Inferior parietal cortex (tissue), 1 donor: ENCODE results near the gene COL23A1.
"Not testable (repeated sequence)": the region's sequence is repeated elsewhere in the genome, so short reads cannot be mapped to it uniquely, and the experiment has no call there.

ENCODE experiments used
- DNase-seq: peaks from one replicate; pipeline ENCODE4 v3.0.0-alpha.2; 2016; ENCODE audit errors: extremely low spot score

Gene COL23A1

DNA sequence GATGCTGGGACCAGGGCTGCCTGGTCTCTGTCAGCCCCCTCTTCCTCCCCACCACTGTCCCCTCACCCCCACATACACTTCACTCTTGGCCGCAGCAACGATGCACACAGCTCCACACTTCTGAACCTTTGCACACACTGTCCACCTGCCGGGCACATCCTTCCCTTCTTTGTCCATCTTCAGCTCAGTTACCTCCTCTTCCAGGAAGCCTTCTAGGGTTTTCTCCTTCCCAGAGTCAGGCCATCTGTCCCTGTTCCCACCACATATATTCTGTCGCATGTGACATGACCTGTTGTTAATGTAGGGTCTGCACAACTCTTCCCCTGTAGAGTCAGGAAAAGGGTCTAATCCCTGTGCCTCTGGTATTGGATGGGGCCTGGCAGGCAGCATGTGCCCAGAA, 319.0 kb downstream of the COL23A1 start:
- DNase-seq, result no peak

DNA sequence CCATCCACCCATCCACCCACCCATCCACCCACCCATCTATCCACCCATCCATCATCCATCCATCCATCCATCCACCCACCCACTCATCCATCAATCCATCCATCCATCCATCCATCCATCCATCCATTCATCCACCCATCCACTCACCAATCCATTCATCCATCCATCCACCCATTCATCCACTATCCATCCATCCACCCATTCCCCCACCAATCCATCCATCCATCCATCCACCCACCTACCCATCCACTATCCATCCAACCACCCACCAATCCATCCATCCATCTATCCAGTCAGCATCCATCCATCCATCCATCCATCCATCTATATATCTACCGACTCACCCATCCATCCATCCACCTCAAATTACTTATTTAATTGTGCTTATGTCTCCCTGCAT, 320.7 kb downstream of the COL23A1 start:
- no peak for DNase-seq

DNA sequence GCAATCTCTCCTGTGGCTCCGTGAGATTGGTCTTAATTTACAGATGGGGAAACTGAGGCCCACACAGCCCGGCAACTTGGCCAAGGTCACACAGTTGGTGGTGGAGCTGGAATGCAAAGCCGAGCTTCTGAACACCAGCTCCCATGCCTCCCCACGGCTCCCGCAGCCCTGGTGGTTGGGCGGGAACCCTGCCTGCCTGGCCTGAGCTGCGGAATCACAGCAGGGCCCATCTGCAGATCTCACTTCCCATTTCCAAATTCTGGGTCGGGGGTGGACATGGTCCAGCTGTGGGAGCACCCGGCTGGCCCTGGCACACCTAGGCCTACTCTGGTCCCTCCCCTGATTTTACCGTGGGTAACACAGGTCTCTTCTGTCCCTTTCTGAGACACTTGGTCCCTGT, 322.3 kb downstream of the COL23A1 start:
- DNase-seq, result no peak

DNA sequence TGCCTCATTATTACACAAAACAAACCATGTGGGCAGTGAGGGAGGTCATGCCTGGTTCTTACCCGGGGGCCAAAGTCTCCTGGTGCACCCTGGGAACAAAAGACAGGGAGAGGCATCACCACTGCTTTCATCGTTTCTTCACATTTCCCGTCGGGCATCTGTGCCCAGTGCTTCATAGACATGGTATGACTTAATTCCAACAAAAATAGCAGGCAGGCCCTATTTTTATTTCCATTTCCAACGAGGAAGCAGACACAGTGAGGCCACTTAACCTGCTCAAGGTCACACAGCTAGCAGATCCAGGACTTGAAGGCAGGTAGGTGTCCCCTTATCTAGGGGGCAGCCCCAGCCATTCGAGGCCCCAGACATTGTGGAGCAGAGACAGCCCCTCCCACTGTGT, 322.9 kb downstream of the COL23A1 start:
- no peak for DNase-seq

DNA sequence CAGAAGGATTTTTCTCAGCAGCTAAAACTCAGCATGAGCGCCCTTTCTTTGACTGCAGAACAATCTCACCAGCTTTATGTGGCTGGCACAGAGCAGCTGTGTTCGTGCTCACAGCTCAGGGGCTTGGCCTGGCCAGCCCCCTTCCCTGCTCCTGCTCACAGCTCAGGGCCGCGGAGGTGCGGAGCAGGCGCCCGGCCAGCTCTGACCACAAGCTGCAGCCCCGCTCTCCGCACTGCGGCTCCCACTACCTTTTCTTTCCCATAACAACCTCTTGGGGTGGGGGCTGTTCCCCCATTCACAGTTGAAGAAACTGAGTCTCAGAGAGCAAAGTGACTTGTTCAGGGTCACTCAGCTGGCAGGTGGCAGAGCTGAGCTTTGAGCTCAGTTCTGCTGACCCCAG, 323.6 kb downstream of the COL23A1 start:
- no peak for DNase-seq

DNA sequence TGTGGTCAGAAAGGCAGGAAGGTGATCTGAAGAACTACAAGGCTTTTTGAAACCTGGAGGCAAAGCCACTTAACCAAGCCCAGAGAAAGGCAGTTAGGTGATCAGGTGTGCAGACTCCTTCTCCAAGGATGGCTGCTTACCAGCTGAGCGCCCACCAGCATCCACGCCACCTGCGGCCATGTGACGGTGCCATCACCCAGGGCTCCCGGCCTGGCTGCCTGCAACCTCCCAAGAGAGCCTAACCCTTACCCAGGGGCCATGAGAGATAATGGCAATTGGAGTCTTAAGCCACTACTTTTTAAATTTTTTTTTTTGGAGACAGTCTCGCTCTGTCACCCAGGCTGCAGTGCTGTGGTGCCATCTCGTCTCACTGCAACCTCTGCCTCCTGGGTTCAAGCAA, 324.4 kb downstream of the COL23A1 start:
- DNase-seq, result no peak

DNA sequence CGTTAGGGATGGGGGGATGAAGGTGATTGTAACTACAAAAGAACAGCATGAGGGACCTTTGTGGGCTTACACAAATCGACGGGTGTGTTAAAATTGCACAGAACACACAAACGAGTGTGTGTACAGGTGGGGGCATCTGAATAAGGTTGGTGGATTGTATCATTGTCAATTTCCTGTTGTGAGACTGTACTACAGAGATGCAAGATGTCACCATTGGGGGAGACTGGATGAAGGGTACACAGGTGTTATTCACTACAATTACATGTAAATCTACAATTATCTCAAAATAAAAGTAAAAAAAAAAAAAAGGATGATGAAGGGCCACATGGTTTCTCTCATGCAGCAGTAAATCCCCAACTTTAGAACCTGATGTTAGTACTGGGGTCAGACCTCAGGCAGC, 326.1 kb downstream of the COL23A1 start:
- no peak for DNase-seq

DNA sequence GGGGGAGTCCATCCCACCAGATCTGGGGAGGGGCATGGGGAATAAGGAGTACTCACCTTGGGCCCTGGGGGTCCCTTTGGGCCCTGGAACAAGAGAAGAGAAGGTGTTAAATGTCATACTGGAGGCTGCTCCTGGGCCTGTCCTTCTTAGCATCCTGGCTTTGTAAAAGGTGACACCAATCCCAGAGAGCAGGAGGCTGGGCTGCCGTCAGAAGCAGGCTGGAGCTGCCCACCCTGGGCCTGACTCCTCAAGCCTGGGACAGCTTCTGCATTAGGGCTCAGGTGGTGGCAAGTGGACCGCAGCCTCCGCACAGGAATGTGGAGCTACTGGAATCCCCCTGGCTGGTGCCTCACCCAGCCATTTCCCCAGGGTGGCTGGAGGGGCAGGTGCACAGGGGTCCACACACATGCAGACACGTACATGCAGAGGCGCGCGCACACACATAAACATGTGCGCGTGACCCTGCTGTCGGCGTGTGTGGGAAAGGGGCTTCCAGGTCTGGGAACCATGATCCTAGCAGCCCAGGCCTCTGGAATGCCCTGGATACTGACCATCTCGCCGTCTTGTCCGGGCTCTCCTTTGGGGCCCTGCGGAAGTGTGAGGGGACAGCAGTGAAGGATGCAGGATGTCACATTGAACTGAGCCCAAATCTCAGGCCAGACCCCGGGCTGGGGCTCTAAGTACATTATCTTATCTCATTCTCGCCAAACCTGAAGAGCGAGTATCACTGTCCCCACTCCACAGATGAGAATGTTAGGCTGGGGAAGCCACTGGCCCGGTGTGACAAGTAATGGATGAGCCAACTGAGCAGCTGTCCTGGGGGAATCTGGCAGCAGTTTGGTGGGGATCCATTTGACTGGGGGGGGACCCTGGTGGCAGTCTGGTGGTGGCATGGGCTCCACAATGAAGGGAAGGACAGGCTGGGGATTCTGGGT, 328.3 kb downstream of the COL23A1 start:
- DNase-seq, result no peak

DNA sequence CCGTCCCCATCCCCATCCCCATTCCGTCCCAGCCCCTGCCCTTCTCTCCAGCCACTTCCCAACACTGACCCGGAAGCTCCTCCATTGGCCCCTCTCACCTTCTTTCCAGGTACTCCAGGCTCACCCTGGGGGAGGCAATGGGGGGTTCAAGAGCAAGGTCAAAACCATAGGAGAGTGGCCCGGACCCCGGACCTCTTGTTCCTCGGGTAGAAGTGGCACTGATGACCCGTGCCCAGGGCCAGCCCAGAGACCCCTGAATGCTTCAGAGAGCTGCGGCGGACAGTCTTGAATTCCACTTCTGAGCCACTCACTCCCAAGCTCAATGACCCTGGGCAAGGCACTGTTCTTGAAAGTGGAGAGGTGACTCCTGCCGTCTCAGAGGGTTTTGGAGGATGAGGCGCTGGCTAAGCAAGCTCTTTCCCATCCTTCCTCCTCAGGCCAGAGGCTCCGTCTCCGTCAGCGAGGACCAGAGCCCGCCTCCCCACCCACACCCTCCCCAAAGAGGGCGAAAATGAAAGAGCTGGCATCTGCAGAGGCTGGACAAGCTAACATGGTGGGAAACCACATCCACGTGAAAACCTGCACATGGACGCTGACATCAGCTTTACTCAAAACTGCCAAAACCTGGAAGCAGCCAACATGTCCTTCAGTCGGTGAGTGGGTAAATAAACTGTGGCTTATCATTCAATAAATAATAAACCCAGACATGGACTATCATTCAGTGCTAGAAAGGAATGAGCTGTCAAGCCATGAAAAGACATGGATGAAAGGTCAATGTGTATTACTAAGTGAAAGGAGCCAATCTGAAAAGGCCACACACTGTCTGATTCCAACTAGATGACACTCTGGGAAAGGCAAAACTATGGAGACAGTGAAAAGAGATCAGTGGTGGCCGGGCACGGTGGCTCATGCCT, 330.3 kb downstream of the COL23A1 start:
- DNase-seq, result no peak

DNA sequence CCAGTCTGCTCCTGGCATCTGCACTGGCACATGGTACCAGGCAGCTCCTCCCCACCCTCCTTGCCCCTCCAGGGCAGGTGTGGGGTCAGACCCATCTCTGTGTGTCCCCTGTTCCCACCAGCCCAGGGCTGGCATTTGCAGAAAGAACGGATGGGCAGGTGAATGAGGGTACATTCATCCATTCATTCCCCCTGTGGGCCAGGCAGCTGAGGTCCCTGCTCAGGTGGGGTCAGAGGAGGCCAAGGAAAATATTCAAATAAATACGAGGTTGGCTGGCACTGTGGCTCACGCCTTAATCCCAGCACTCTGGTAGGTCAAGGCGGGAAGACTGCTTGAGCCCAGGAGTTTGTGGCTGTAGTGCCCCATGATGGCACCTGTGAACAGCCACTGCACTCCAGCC, 332.5 kb downstream of the COL23A1 start:
- DNase-seq, result no peak

DNA sequence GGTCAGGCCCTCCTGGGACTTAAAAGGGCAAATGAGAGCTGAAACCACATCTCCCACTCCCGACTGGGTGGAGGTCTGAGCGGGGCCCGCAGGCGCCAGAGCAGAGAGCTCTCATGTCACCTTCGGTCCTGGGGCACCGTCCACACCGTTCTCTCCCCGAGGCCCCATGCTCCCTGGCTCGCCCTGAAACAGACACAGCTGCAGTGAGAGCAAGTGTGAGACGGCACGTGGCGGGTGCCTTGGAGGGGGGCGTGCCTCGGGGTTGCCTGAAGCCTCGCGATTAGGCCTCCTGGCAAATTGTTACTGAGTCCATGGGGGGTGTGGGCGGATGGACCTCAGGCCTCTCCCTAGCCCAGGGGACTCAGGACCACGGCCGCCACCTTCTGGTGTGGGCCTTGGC, 333.4 kb downstream of the COL23A1 start:
- DNase-seq, result no peak

DNA sequence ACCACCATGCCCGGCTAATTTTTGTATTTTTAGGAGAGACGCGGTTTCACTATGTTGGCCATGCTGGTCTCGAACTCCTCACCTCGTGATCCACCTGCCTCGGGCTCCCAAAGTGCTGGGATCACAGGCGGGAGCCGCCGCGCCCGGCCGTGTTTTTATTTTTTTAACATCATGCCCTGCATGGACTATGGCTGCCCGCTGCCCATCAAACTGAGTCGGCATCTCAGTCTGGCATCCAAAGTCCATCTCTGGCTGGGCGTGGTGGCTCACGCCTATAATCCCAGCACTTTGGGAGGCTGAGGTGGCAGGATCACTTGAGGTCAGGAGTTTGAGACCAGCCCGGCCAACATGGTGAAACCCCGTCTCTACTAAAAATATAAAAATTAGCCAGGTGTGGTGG, 336.6 kb downstream of the COL23A1 start:
- DNase-seq, result not testable (repeated sequence)

DNA sequence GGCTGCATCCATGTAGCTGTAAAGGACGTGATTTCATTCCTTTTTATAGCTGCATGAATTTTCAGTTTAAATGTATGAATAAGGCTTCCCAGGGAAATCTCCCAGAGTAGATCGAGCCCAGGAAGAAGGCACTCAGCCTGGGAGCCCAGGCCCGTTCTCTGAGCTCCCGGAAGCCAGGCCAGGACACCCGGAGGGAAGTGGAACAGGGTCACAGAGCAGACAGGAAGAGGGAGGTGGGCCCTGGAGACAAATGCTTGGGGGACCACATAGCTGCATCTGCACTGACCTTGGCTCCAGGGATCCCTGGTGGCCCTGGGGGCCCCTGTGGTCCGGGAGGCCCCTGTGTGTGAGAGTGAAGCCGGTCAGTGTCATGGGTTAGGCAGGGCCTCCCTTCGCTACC, 337.9 kb downstream of the COL23A1 start:
- no peak for DNase-seq

DNA sequence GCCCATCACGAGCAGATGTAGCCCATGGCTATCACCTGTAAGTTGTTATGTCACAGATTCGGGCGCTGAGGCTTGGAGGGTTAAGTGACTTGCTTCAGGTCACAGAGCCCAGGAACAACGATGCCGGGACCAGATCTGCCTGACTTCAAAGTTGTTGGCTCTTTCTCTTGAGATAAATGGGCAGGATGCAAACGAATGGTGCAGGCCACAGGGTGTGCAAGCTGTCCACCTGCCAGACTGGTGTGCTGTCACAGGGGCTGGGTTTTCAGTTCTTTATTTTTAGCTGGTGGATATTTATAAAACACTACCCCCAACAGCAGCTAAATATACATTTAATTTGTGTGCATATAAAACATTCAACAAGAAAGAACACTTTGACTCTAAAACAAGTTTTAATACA, 339.9 kb downstream of the COL23A1 start:
- no peak for DNase-seq

DNA sequence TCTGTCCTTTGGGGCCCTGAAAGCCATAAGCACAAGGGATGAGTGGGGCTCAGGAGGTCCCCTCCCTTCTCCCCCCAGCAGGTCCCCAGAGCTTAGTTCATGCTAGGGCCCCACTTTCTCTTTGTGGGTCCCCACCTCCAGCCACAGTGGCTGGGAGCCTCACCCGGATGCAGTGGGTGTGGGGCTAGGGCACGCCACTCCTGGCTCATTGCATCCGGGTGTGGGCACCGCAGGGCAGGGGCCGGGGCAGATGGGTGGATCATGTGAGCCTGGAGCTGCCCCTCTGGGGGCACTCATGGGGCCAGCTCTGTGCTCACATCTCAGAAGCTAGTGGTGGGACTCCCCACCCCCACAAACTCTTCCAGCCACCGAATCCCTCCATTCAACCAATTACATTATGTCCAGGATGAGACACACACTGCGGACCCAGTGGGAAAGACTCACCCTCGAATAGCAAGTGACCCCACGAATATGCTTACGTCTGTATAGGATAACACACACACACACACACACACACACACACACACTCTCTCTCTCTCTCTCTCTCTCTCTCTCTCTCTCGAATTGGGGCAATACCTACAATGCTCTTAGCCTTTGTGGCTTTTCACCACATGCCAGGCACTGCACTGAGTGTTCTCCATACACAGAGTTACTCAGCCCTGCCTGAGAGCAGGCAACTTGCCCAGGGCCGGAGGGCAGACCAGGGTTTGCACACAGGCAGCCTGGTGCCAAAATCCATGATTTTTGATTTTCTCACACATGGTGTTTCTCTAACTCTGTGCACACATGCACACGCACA, 340.8 kb downstream of the COL23A1 start:
- DNase-seq, result no peak

DNA sequence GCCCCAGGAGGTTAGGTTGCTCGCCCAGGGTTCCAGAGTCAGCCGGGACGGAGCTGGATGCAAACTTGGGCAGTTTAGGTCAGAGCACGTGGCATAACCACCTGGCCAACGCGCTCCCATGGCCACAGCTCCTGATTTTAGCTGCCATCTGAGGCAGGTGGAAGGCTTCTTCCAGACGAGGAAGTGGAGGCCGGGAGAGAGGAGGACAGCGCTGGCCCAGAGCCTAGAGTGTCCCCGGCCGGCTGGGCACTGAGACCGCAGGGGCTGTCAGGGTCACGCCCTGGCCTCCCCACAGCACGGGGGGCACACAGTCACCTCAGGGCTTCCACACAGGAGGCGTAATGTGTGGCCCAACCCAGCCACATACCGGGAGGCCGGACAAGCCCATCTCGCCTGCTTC, 341.4 kb downstream of the COL23A1 start:
- DNase-seq, result no peak

DNA sequence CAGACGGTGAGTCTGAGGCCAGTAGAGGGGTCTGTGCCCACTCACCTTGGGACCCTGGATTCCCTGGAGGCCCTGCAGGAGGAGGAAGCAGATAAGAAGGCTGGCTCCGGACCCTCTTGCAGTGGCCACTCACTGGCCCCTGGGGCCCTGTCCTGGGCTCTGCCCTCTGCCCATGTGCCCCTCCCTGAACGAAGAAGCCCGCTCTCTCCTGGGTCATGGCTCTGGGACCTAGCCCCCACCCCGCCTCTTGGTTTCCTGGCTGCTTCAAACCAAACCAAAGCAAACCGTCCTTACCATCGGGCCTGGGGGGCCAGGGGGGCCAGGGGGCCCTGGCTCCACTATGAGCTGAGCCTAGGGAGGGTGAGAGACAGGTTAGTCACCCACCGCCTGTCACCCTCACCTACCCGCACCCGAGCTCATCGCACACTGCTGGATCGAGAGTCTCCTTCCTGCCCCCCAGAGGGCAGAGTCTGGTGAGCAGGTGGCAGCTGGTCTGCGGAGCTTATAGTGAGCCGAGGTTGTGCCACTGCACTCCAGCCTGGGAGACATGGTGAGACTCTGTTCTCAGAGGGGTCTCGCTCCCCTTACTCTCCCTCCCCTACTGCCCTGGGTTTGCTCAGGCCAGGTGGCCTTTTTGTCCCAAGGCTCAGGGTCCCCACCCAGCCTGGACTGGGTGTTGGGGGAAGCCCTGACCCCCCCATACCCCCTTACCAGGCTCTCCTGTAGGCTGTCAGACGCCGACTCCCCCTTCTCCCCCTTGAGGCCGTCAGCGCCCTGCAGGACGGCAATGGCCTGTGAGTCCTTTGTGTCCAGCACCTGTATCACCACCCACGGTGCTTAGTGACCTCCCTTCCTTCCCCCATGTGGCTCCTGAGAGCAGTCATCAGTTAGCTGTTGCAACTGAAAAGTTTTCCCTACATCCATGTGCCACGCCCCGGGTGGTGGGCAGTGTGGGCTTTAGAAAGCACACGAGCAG, 342.4 kb downstream of the COL23A1 start:
- no peak for DNase-seq

DNA sequence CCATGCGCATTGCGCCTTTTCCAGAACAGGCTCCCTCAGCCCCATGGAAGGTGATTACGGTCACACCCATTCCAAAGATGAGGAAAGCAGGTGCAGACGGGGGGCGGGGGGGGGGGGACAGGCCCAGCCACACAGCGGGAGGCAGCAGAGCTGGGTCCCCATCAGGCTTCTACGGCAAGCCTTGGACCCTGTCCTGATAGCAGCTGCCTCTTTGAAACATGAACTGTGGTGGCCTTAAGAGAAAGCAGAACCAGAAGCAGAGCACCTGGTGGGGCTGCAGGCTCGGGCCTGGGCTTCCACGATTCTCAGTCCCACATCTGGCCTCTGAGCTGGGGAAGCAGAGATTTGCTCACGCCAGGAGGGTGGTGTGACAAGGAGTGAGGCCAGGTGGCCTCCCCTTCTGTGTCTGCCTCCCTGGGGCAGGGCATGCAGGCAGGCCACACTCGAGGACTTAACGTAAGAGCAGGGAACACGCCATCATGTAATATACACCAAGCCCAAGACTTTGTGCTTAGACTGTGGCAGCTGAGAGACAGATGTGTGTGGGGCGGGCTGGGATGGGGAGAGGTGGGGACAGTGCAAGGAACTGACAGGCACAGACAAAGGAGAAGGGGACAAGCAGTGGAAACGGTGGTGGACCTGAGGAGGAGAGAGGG, 343.4 kb downstream of the COL23A1 start:
- no peak for DNase-seq

DNA sequence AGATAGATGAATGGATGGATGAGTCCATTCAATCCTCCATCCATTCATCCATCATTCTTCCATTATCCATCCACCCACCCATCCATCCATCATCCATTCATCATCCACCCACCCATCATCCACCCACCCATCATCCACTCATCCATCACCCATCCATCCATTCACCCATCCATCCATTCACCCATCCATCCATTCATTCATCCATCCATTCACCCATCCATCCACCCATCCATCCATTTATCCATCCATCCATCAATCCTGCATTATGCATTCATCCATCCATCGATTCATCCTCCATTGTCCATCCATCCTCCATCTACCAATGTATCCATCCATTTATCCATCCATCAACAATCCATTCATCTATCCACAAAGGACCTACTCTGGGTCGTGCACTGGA, 344.8 kb downstream of the COL23A1 start:
- no peak for DNase-seq

DNA sequence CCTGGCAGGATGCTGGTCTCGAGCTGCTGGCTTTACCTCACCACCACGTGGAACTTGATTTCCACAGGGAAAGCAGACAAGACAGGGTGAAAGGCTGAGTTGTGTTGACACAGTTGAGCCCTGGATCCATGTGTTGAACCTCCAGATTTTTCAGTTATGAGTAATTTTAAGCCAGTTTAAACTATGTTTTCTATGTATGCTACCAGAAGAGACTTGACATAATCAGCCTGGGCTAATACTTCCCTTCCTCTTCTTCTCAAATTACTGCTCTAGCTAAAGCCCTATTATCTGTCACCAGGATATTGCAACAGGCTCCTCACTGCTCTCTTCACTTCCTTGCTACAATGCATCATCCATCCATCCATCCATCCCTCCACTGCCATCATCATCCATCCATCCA, 345.6 kb downstream of the COL23A1 start:
- DNase-seq, result no peak
